Fibroblast of villous mesenchyme (primary cell): Measurements from ENCODE around the gene SNX9. TPM values are rescaled to one million over a fixed set of nuclear protein-coding genes. Genes with fewer than 3 reads are reported as not detected.
"Not testable (repeated sequence)": the region's sequence is repeated elsewhere in the genome, so short reads cannot be mapped to it uniquely, and the experiment has no call there.

Experiments used
- DNase-seq: peaks from one replicate; pipeline ENCODE4 v3.0.0-alpha.2; 2010; ENCODE audit warnings: low read depth
- H3K4me3 ChIP-seq: 2 replicates; pipeline ENCODE4 v1.5.1; 2011; ENCODE audit warnings: low read depth, mild to moderate bottlenecking, low read length
- CTCF ChIP-seq: IDR thresholded peaks from 2 replicates; pipeline ENCODE4 v1.5.1; 2012; ENCODE audit warnings: low read depth, mild to moderate bottlenecking, low read length; ENCODE audit not compliant: insufficient read depth
- total RNA-seq: library from RNA; depleted of rRNA; stranded (reverse); fragments of >200 nt; gene quantifications from 2 replicates; pipeline ENCODE4 v1.2.3, GENCODE V29; 2012

SNX9 gene
- total RNA-seq, 1 donor: 37.6 TPM

GRCh38 chr6:157893238-157893637, 70.2 kb downstream of the SNX9 start:
- no peak overlapping the region for H3K4me3 ChIP-seq
- no peak for DNase-seq
- TF ChIP-seq CTCF: no peak

- no peak overlapping the region for H3K4me3 ChIP-seq
- TF ChIP-seq CTCF: no peak
- DNase-seq: no peak
Observed at GRCh38 chr6:157895585-157895984, 72.5 kb downstream of the SNX9 start.

GRCh38 chr6:157896932-157897331, 73.9 kb downstream of the SNX9 start:
- no peak for DNase-seq
- no peak for TF ChIP-seq CTCF
- H3K4me3 ChIP-seq: no peak overlapping the region

GRCh38 chr6:157898169-157898568, 75.1 kb downstream of the SNX9 start:
- no peak for DNase-seq
- TF ChIP-seq CTCF: no peak

GRCh38 chr6:157898640-157899039, 75.6 kb downstream of the SNX9 start:
- DNase-seq: no peak
- TF ChIP-seq CTCF: no peak

More at GRCh38 chr6:157898169-157898568, 75.1 kb downstream of the SNX9 start:
- no peak overlapping the region for H3K4me3 ChIP-seq

GRCh38 chr6:157900262-157900661, 77.2 kb downstream of the SNX9 start:
- not testable (repeated sequence) for H3K4me3 ChIP-seq, DNase-seq

More at GRCh38 chr6:157898640-157899039, 75.6 kb downstream of the SNX9 start:
- no peak overlapping the region for H3K4me3 ChIP-seq

- not testable (repeated sequence) for DNase-seq, H3K4me3 ChIP-seq
Observed at GRCh38 chr6:157900751-157901150, 77.7 kb downstream of the SNX9 start.

GRCh38 chr6:157904999-157905398, 82.0 kb downstream of the SNX9 start:
- no peak for TF ChIP-seq CTCF
- peak; percentile 25 for DNase-seq
- H3K4me3 ChIP-seq: no peak overlapping the region
